B cell (primary cell): ENCODE results near the gene TMEM50B.

ENCODE experiments used
- CTCF ChIP-seq: fragments of 200-600 bp; IDR thresholded peaks from one replicate; pipeline ENCODE4 v1.8.0; 2022; ENCODE audit warnings: antibody characterized with exemption, mild to moderate bottlenecking
- EZH2 ChIP-seq: IDR thresholded peaks from 2 replicates; pipeline ENCODE4 v1.6.1; 2012; ENCODE audit warnings: borderline replicate concordance, low read depth, mild to moderate bottlenecking, moderate library complexity, low read length; ENCODE audit not compliant: insufficient read depth, poor library complexity, severe bottlenecking

GRCh38 chr21:33424214-33424613, 55.6 kb downstream of the TMEM50B start:
- TF ChIP-seq CTCF: no peak
- no peak for TF ChIP-seq EZH2
